Activated CD4-positive, alpha-beta T cell treated with anti-CD3 and anti-CD28 coated beads, Interleukin-2, amount 50 U/mL, for 1 hour (primary cell): ENCODE data around the gene GPC6.
A peak's percentile ranks its signal among the peaks of the same experiment; 100 is the strongest.

ENCODE experiments used
- DNase-seq: peaks from one replicate; pipeline ENCODE4 v3.0.0-alpha.2; 2020

The GPC6 gene

DNA sequence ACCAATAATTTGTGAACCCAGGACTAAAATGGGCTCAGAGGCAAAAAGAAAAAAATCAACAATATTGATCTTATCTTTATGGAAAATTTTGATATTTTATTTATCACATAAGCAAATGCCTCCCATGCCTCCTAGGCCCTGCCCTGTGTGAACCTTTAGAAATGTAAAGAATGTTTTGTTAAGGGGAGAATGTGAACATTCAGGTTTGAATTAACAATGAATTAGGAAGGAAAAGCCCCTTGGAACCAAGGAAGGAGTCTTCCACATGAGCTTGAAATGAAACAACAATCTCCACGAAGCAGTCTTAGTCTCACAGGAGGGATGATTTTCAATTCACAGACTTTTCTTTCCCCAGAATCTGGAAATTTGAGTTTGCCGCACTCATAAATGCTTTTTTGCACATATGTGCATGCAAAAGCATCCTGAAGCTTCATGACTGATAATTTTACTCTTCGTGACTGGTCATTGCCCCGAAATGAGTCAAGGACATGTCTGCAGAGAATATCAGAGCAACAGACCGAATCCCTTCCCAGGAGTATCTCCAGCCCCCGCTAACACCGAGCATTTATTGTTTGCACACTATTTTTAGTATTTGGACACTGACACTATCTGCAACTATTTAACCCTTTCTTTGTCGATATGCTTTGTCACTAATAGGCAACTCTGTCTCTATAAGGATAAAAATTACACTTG is 1117.7 kb downstream of the GPC6 start:
- no peak for DNase-seq

DNA sequence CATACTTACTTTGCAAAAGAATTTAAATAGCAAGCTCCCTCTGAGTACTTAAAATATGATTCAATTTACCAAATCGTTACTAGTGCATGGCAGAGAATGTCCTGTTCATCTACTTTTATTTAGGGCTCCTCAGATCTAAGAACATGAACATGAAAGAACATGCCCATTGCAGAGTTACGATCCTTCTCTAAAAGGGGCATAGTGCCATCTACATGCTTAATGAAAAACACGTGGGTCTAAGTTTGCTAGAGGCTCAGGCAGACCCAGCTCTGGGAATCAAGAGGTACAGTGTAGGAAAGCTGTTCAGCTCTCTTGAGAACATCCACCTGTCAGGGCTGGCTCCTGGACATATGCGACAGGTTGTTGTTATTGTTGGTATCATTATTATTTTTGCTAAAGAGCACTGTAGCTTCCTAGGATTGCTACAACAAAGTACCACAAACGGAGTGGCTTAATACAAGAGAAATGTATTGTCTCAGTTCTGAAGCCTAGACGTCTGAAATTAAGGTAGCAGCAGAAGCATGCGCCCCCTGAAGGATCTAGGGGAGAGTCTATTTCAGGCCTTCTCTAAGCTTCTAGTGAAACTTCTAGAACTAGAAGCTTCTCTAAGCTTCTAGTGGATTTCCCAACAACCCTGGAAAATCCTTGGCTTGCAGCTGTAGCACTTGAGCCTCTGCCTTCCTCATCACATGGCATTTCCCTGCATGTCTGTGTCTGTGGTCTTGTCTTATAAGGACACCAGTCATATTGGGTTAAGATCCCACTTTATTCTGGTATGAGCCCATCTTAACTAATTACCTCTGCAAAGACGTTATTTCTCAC is 1119.0 kb downstream of the GPC6 start:
- no peak for DNase-seq

DNA sequence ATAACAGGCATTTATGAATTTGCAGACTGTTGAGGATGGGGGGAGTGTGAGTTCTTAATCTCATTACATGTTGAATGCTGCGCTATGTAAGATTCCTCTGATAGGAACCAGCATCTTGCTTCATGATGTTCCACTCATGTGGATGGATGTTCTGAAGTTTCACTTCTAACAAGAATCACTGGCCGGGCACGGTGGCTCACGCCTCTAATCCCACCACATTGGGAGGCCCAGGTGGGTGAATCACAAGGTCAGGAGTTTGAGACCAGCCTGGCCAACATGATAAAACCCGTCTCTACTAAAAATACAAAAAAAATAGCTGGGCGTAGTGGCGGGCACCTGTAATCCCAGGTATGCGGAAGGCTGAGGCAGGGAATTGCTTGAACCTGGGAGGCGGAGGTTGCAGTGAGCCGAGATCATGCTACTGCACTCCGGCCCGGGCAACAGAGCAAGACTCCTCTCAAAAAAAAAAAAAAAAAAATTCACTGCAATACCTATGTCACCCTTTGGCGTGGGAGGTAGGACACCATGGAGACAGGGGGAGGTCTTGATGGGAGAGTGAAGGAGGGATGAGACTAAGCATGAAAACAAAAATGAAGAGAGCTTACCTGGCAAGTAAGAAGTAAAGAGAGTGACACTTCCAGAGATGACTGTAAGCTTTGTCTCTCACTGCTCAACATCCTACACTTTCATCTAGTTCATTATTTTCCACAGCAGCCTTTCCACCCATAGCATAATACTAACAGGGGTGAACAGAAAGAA is 1119.8 kb downstream of the GPC6 start:
- no peak for DNase-seq

DNA sequence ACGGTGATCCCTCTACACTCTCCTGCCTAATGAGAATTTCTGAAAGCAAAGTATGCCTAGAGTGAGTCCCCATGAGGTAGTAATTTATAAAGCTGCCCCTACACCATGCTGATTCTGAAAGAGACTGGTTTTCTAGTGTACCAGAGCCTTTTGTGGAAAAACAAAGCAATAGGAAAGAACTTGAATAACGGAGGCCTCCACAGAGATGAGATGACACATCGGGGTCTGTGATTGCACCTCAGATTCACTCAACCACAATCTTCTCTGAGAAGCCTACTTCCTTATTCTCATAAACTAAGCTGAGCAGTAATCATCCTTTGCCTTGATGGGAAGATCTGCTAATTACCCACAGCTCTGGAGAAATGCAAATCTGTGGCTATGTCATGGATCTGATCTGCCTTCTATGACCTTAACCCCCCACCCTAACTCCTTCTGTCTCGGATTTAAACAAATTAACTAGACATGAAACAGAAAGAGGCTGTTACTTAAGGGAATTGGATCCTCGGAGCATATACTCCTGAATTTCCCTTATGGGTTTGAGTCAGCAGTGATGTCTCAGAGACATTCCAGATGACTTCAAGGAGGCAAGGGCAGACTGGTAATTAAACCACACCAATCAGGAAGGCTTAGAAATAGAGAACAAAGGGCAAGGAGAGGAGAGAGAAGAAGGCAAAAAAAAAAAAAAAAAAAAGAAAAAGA is 1124.8 kb downstream of the GPC6 start:
- no peak for DNase-seq

DNA sequence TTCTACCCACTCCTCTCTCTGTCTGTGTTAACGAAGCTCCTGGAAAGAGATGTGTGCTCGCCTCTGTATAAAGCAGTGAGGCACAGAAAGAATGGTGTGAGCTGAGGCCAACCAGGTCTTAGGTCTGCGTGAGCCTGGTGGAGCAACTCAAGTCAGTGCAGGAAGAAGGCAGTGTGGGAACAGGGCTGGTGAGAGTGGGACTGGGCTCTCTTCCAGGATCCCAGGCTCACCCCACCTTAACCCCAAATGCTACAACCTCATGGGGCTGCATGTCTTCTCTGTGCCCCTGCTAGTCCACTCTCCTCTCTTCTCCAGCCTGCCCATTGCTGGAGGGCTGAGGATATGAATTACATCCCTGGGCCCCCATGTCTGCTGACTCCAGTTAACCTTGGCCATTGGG is 1125.5 kb downstream of the GPC6 start:
- no peak for DNase-seq

DNA sequence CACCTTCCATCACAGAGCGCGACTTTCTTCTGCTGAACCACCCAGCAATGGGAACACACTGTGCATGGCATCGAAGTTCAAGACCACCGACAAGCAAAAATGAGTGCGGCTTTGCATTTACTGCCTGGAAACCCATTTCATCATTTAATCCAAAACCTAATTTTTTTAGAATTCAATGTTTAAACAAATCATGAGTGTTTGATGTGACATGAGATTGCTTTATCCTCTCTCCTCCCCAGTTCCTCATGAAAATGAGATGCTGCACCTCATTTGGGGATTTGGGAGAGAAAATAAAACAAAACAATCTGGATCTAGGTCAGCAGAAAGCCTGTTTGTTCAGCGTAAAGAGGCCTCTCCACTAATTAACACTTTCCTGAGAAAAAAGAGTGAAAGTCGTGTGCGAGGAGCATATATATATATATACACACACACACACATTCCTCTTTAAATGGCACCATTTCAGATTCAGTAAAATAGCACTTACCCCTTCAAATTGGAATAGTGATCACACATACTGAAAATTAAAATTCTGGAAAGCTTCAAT is 1126.6 kb downstream of the GPC6 start:
- DNase-seq = no peak

DNA sequence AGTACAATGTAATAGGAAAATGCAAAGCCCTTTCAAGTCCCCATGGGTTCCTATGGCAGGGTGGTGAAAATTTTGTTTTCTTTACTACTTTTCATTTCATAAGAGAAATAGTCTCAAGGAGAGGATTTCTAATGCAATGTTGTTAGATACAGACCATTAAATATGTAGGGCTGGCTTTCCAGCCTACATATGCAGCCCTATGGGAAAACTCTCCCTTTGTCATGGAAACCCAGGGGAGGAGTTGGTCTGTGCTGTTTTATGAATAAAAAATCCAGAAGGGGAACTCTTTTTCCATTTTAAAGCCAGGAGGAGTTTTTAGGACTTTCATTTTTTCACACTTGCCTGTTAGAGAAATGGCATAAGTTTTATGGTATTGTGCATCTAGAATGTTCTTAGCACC is 1133.3 kb downstream of the GPC6 start:
- DNase-seq = no peak

DNA sequence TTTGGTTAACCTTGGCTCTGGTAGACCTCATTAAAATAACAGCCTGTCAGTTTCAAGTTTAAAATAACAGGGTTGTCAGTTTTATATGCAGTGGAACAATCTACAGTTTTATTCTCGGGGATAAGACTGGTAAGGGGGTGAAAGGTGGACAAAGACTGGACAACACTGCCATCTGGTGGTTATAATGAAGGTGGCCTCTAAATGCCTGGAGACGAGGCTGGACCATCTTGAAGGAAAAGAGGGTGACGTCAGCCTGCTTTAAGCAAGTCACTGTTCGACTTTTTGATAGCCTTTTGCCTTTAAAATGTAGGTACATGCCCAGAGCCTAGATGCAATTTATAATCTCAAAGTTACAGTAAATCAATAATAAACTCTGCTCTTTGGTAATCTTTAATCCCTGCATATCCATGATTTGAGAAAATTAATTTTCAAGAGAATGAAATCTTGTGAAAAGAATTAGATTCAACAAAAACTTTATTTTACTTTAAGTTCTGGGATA is 1135.9 kb downstream of the GPC6 start:
- peak; percentile 46 for DNase-seq

DNA sequence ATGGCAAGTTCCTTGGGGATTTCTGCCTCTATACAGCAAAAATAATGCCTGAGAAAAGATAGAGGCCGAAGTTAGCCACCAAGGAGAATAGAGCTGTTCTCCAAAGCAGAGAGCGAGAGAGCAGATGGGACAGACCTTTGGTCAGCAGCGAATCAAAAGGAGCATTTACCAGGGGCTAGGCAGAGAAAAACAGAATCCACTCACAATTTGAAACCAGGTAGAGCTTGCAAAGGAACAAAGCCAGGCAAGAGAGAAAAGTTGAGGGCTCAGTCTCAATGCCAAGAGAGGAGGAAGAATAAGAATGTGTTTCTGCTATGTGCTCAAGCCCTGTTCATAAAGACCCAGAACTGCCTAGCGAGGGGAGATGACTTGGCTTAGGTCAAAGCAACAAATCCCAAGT is 1140.1 kb downstream of the GPC6 start:
- no peak for DNase-seq

DNA sequence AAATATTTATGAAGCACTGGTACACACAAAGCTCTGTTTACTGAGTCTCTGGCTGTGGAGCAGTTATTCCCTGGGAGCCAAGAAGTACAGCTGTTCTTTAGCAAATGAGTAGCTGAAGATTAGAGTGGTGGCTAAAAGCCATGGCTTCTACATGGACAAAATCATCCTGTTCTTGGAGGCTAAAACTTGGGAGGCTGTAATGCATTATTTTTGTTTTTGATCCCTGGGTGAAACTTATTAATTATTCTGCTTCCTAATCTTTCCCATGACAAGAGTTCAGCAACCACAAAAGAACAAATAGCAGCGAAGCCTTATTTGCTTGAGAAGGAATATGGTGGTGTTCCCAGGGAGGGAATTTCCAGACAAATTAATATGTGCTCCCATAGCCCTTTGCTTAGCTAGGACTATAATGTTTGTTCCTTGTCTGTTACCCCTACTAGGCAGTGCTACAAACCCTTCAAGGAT is 1143.4 kb downstream of the GPC6 start:
- no peak for DNase-seq

DNA sequence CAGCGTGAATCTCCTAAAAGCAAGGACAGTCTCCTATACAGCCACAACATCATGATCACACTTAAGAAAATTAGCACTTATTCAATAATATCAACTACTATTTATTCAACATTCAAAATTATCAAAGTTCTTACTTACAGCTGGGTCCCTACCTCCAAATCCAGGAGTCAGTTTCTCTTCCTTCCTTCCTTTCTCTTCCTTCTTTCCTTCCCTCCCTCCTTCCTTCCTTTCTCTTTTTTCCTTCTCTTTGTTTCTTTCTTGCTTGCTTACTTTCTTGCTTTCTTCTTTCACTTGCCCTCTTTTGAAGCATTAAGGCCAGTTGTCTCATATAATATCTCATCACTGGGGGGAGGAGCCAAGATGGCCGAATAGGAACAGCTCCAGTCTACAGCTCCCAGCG is 1145.2 kb downstream of the GPC6 start:
- DNase-seq = no peak

DNA sequence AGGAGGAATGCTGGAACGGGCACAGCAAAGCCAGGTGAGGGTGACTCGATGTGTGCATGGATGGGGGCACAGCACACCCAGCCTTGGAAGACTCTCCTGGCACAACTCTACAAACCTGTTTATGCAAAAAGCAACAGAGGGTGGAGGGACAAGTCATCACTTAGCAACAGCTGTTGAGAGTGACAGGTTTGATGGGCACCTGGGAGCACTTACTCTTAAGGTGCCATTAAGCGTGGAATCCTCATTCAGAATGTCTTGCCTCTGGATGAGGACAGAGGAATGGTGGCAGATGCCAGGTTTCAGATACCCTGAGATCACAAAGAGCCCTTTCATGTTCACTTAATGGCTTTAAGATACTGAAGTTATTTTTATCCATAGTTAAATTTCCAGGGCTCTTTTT is 1155.9 kb downstream of the GPC6 start:
- DNase-seq = no peak

DNA sequence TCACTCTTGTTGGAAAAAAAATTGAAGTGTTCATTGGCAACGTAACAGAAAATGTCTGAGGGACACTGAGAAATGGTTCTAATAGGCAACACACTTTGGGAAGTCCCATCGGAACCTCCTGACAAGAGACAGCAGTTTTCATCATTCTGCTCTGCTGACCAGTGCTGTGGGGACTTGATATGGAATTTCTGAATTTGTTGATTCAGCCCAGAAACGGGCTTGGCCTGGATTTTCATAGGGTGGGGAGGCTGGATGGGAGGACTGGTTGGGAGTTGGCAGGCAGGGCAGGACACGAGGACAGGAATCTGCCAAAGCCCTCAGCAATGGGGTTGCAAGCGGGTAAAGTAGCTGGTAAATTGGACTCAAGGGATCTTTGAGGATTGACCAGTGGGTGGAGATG is 1156.4 kb downstream of the GPC6 start:
- no peak for DNase-seq

DNA sequence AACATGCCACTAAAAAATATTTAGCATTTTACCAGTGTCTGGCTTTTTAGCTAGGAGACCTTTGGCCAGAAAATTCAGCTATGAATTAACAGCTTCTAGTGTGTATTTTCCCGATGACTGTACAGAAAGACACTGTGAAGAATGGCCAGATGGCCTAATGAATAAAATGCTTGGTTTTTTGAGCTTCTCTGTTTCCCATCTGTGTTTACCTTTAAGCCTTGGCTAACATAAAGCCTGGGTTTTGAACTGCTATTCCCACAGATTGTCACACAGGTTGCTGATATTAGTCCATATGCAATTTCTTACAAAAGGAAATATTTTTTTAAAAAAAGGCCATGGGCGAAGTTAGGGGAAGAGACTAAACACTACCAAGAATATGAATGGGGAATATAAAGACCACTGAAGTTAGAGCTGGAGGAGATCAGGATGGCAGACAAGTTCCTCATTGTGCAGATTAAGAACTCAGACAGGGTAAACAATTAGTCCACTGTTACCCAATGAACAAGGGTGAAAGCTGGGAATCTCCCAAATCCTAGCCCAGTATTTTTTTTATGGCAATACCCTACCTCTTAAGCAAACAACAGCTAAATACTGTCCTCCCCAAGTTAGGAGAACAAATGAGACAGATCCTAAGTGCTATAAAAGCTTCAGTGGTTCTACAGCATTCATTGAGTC is 1157.8 kb downstream of the GPC6 start:
- DNase-seq = no peak

DNA sequence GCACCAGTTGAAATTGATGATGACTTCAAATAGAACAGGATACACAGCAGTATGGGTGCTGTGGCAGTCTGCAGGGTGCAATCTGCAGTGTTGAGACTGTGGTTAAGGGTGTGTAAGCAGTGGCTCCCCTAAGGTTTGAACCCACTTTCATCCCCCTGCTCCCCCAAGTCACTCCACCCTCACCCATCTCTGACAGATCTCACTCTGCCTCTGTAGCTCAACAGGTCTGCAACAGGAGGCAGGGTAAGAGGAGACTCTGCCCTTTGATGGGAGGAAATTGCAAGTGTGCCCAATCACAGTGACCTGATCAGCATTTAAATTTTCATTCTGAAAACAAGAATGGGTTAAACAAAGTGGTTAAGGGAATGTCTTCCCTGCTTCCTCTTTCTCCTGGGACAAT is 1160.4 kb downstream of the GPC6 start:
- DNase-seq = no peak

DNA sequence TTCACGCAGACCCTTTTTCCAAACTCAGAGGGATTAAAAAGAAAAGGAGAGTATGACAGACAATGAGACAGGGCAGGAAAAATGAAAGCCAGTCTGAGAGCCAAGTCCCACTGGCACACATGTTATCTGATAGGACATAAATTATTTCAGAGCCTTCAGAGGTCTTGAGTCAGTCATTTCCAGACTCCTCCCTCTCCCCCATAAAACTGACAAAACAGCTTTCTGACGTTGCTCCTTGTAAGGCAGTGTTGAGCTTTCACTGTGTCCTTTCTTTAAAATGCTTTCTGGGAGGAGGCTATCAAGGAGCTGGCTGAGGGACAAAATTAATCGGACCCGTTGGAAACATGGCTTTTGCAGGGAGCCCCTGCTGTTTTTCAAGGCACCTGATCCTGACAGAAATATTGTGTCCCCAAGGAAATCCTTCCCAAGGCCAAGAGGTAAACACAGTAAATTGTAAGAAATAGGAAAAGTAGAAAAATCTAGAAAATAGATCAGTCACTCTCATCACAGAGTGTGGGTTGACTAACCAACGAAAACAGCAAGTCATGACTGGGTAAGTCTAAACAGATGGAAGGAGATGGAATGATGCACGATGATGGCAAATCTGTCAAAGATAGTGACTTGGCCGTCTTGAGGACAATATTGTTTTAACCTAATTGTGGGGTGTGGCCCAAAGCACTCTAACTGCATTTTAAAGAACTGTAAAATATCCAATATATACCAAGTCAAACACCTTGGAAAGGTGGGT is 1163.2 kb downstream of the GPC6 start:
- no peak for DNase-seq

DNA sequence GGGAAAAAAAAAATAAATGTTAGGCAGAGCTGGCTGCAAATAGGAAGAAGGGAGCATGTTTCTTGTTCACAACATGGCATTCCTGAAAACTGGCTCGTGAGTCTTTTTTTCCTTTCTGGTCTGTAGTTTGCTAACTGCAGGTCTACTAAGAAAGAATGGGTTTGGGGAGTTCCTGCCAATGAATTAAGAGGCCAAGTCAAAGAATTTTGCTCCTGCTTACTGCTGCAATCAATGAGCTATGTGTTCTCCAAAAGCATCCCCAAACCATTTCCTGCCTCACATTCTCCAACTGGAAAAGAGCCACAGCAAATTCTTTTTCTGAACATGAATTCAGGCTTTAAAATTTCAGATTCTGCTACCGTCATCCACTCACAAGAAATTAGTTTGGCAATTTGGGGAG is 1164.3 kb downstream of the GPC6 start:
- DNase-seq = no peak

DNA sequence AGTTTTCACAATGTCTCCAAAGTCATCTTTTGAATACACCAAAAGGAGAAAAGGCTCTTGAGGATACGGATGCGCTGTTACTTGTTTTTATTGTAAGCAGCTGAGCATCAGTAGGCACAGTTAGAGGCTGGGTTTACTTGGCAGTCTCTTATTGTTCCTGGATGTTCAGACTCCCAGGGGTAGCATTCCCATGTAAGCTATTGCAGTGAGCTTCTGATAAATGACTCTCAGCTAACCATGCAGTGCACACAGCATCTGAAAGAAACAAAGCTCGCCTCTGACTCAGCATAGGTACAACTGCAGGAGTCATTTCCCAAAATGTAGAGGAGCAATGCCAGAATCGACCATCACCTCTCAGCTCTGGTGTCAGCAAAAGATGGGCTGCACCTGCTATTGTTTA is 1168.1 kb downstream of the GPC6 start:
- no peak for DNase-seq

DNA sequence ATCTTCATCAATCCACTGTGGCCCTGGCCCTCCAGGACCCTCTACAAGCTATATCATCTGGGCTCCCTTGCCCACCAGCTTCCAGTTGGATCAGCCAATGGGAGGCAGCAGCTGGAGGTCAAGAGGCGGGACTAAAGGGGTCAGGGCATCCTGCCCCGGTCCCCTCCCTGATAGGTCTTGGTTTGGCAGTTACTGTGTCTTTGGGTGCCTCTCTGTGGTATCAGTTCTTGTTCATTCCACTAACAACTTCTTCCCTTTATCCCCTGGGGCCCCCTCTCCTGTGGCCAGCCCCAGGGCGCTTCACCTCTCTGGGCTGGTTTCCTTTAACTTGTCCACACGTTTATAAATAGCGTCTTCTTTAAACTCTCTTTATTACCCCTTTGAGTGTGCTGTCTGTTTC is 1169.3 kb downstream of the GPC6 start:
- DNase-seq = no peak

DNA sequence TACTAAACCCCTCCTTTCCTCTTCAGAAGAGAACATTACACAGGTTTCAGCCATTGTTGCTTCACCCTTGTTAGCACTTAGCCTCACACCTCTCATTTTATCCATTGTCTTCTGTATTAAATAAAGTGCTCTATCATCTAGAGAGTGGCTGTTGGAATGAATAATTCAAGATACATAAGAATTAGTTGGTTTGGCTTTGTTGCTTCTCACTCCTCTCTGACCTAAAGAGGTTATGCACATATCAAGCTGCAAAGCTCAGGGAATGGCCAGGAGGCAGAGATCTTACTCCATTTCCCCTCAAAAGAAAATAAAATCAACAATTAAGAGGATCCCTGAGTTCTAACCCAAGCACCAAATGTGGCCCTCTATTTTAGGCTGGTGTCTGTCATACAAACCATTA is 1173.2 kb downstream of the GPC6 start:
- DNase-seq = no peak

DNA sequence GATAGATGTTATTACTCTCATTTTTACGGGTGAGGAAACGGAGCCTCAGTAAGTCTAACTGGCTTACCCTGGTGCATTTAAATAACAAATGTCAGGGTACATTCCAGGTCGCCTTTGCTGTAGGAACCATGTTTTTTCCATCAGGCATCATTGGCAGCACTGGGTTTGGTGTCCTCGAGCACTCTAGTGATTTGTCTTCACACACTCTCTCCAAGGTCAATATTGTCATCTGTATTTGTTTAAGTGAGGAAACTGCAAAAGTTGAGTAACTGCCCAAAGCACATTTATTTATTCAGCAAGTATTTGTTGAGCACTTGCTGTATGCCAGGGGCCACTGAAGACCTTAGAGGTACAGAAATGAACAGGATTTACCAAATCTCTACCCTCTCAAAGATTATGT is 1174.3 kb downstream of the GPC6 start:
- no peak for DNase-seq
